Thyroid gland (tissue), 4 donors: ENCODE data around the gene PAX1. TPM values are rescaled to one million over a fixed set of nuclear protein-coding genes. Genes with fewer than 3 reads are reported as not detected.

Experiments
- DNase-seq, 2 donors: peaks; one replicate each; pipeline ENCODE4 v3.0.0-alpha.2; 2019
- H3K27ac ChIP-seq, 3 donors: fragments of 200-600 bp; sonication (generic); 1 replicate in 2 of 3; 2 replicates in 1 of 3; pipeline ENCODE4 v1.5.1; 2016 to 2019; ENCODE audit warnings: mild to moderate bottlenecking in 1 of 3, moderate library complexity in 1 of 3
- H3K27me3 ChIP-seq: fragments of 200-600 bp; sonication (generic); one replicate; pipeline ENCODE4 v1.5.1; 2019
- H3K36me3 ChIP-seq, 2 donors: fragments of 200-600 bp; sonication (generic); one replicate each; pipeline ENCODE4 v1.5.1; 2016 to 2019
- H3K4me1 ChIP-seq, 2 donors: fragments of 200-600 bp; sonication (generic); one replicate each; pipeline ENCODE4 v1.5.1; 2017 to 2019
- H3K4me3 ChIP-seq, 3 donors: fragments of 200-600 bp; sonication (generic); replicated peaks in 1 of 3; 1 replicate in 2 of 3; 2 replicates in 1 of 3; pipeline ENCODE4 v1.5.1; 2016; ENCODE audit warnings: mild to moderate bottlenecking in 1 of 3
- H3K9me3 ChIP-seq: fragments of 200-600 bp; sonication (generic); one replicate; pipeline ENCODE4 v1.5.1; 2017
- CTCF ChIP-seq, 6 experiments: fragments of 200-600 bp in 3 of 6; fragments of 450-650 bp in 3 of 6; sonication (generic) in 3 of 6; IDR thresholded peaks; one replicate each; pipeline ENCODE4 v1.5.1; 2016 to 2019; ENCODE audit warnings: antibody characterized with exemption in 6 of 6, mild to moderate bottlenecking in 2 of 6, inconsistent platforms in 1 of 6, moderate library complexity in 1 of 6
- POLR2A ChIP-seq, 2 donors: fragments of 450-650 bp; IDR thresholded peaks; one replicate each; pipeline ENCODE4 v1.6.1; 2017; ENCODE audit warnings: antibody characterized with exemption in 2 of 2, mild to moderate bottlenecking in 2 of 2, moderate library complexity in 1 of 2
- WGBS, 2 donors: methylation state at CpG; one replicate each; pipeline ENCODE4 v1.1.5; 2017; 5-methylcytosine and 5-hydroxymethylcytosine counted together
- intact Hi-C: fragments of 100-400 bp; cut with DNase I; formaldehyde crosslinking; loops from one replicate; pipeline ENCODE4 v1.15.1; 2023
- total RNA-seq, 4 donors: library from RNA; depleted of rRNA; stranded (reverse); fragments of >200 nt; gene quantifications; one replicate each; pipeline ENCODE4 v1.2.3, GENCODE V29; 2016

PAX1 gene
- 1 to 10 TPM in 1 of 4 donors, under 1 TPM in 2, not detected in 1; 0.81 to 1.6 (median 0.88) TPM for total RNA-seq

GRCh38 chr20:21705575-21706260 lies at the start of gene PAX1:
Gene PAX1 (plus strand): TSS chr20:21705664. CDS start chr20:21705713, 49 bp downstream.
- WGBS, 2 donors: 1 to 3% methylated on average over 29 to 30 of the region's 73 CpGs
- no peaks in the 10 kb centered on the region for H3K9me3 ChIP-seq
- H3K36me3 ChIP-seq: no peaks in the 10 kb centered on the region
- TF ChIP-seq POLR2A (IDR thresholded peaks at IDR 0.05) (no peak), CTCF (IDR thresholded peaks at IDR 0.05) (peak in 1 of 6 experiments; percentile 22)
- H3K4me3 ChIP-seq: peak within 1 kb of the TSS in 1 of 3 donors; percentile 29
- peaks cover 6% of the 10 kb centered on the region for H3K27me3 ChIP-seq
- intact Hi-C loops: no loop called here
- DNase-seq: peak in 1 of 2 donors; percentile 54
- H3K27ac ChIP-seq: no peak within 1 kb of the TSS
- H3K4me1 ChIP-seq: peaks cover 3 to 10% of the 10 kb centered on the region in 2 donors

- intact Hi-C loops: no loop called here
- Histone ChIP-seq H3K36me3 (no peaks in the 10 kb centered on the region), H3K27me3 (no peaks in the 10 kb centered on the region), H3K4me3 (no peak overlapping the region), H3K27ac (no peak overlapping the region), H3K4me1 (no peaks in the 10 kb centered on the region), H3K9me3 (no peaks in the 10 kb centered on the region)
- 49 to 58% methylated on average over 7 of the region's 7 CpGs for WGBS, 2 donors
- DNase-seq: no peak
- TF ChIP-seq CTCF (IDR thresholded peaks at IDR 0.05) (no peak), POLR2A (IDR thresholded peaks at IDR 0.05) (no peak)
Measured at GRCh38 chr20:21656308-21657067, 49.0 kb upstream of the PAX1 start.

GRCh38 chr20:21661488-21662055 lies 43.9 kb upstream of the PAX1 start:
- intact Hi-C loops: no loop called here
- Histone ChIP-seq H3K4me1 (no peaks in the 10 kb centered on the region), H3K4me3 (no peak overlapping the region), H3K36me3 (no peaks in the 10 kb centered on the region), H3K9me3 (no peaks in the 10 kb centered on the region), H3K27ac (peak overlapping the region; percentile 20 to 31 (median 26)), H3K27me3 (no peaks in the 10 kb centered on the region)
- TF ChIP-seq POLR2A (IDR thresholded peaks at IDR 0.05) (no peak), CTCF (IDR thresholded peaks at IDR 0.05) (no peak)
- peak; percentile 55 to 80 for DNase-seq
- WGBS, 2 donors: 23 to 32% methylated on average over 8 of the region's 8 CpGs

- no peaks in the 10 kb centered on the region for H3K36me3 ChIP-seq
- no peak for DNase-seq
- no peak overlapping the region for H3K27ac ChIP-seq
- whole genome bisulfite sequencing, 2 donors: 91 to 96% methylated on average over 2 of the region's 2 CpGs
- TF ChIP-seq POLR2A (IDR thresholded peaks at IDR 0.05) (no peak), CTCF (IDR thresholded peaks at IDR 0.05) (no peak)
- no peak overlapping the region for H3K4me3 ChIP-seq
- H3K27me3 ChIP-seq: no peaks in the 10 kb centered on the region
- intact Hi-C loops: no loop called here
- no peaks in the 10 kb centered on the region for H3K9me3 ChIP-seq
- H3K4me1 ChIP-seq: no peaks in the 10 kb centered on the region
Measured at GRCh38 chr20:21663465-21663864, 42.0 kb upstream of the PAX1 start.
